NCI-H2081 (cell line): Measurements from ENCODE around the gene SLC25A51.
A peak's percentile ranks its signal among the peaks of the same experiment; 100 is the strongest.
"Not testable (repeated sequence)": the region's sequence is repeated elsewhere in the genome, so short reads cannot be mapped to it uniquely, and the experiment has no call there.

ENCODE experiments used
- DNase-seq, 2 experiments: peaks; one replicate each; lab custom pipeline; 2025; lab: John Stamatoyannopoulos, UW

The SLC25A51 gene

GRCh38 chr9:37904445-37905130 is 661 bp upstream of the SLC25A51 start:
- DNase-seq, result peak; percentile 19 to 35

- no peak for DNase-seq
These were observed 906 bp downstream of the SLC25A51 start for GRCh38 chr9:37902796-37903646.

- no peak for DNase-seq
These were observed 1.8 kb downstream of the SLC25A51 start for GRCh38 chr9:37902131-37902530.

- no peak for DNase-seq
These were observed 4.9 kb downstream of the SLC25A51 start for GRCh38 chr9:37899041-37899440.

- no peak for DNase-seq
These were observed 6.3 kb downstream of the SLC25A51 start for GRCh38 chr9:37897665-37898064.

GRCh38 chr9:37892063-37892462 is 11.9 kb downstream of the SLC25A51 start:
- no peak for DNase-seq

- not testable (repeated sequence) for DNase-seq
These were observed 12.9 kb downstream of the SLC25A51 start for GRCh38 chr9:37891042-37891441.

GRCh38 chr9:37889536-37889935 is 14.4 kb downstream of the SLC25A51 start:
- DNase-seq, result no peak

GRCh38 chr9:37887977-37888583 is 15.8 kb downstream of the SLC25A51 start:
- not testable (repeated sequence) for DNase-seq

- no peak for DNase-seq
These were observed 22.9 kb downstream of the SLC25A51 start for GRCh38 chr9:37880916-37881479.

- no peak for DNase-seq
These were observed 27.6 kb downstream of the SLC25A51 start for GRCh38 chr9:37876376-37876775.

- DNase-seq, result no peak
These were observed 30.0 kb downstream of the SLC25A51 start for GRCh38 chr9:37873955-37874354.

GRCh38 chr9:37870799-37871176 is 33.1 kb downstream of the SLC25A51 start:
- no peak for DNase-seq

- DNase-seq, result no peak
These were observed 33.7 kb downstream of the SLC25A51 start for GRCh38 chr9:37870081-37870798.

GRCh38 chr9:37862530-37862929 is 41.4 kb downstream of the SLC25A51 start:
- DNase-seq, result no peak

- no peak for DNase-seq
These were observed 44.9 kb downstream of the SLC25A51 start for GRCh38 chr9:37859043-37859442.

GRCh38 chr9:37856551-37856950 is 47.4 kb downstream of the SLC25A51 start:
- no peak for DNase-seq

GRCh38 chr9:37852222-37852621 is 51.7 kb downstream of the SLC25A51 start:
- no peak for DNase-seq

- DNase-seq, result no peak
These were observed 63.2 kb downstream of the SLC25A51 start for GRCh38 chr9:37840560-37841194.

- no peak for DNase-seq
These were observed 64.1 kb downstream of the SLC25A51 start for GRCh38 chr9:37839496-37840461.
